Stimulated activated CD8-positive, alpha-beta memory T cell treated with anti-CD3 and anti-CD28 coated beads, Interleukin-12 subunit alpha, Interleukin-12 subunit beta, amount 100 ng/mL, for 24 hours (primary cell): ENCODE data around the gene NPDC1.
"Not testable (repeated sequence)": the region's sequence is repeated elsewhere in the genome, so short reads cannot be mapped to it uniquely, and the experiment has no call there.

Source experiments
- DNase-seq: peaks from one replicate; pipeline ENCODE4 v3.0.0-alpha.2; 2020; ENCODE audit errors: extremely low read depth

NPDC1 gene

DNA sequence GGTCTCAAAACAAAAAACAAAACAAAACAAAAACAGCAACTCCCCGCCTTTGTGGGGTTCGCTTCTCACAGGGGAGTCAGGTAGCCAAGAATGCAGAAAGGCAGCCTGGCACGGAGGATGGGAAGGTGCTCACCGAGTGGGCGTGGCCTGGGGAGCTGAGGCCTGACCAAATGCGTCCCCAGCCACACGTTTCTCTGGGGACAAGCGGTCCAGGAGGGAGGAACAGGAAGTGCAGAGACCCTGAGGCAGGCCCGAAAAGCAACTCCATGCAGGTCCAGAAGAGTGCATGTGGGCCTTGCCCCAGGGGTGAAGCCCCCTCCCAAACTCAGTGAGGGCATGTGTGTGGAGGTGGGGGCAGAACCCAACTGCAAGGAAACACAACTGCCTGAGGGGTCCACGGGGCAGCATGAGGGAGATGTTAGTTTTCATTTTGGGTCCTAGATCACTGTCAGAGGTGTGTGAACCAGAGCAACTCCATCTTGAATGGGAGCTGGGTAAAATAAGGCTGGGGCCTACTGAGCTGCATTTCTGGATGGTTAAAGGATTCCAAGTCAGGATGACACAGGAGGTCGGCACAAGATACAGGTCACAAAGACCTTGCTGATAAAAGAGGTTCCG, 28.8 kb upstream of the NPDC1 start:
- DNase-seq = no peak

GRCh38 chr9:137073992-137074399, 28.0 kb upstream of the NPDC1 start:
- DNase-seq = no peak

DNA sequence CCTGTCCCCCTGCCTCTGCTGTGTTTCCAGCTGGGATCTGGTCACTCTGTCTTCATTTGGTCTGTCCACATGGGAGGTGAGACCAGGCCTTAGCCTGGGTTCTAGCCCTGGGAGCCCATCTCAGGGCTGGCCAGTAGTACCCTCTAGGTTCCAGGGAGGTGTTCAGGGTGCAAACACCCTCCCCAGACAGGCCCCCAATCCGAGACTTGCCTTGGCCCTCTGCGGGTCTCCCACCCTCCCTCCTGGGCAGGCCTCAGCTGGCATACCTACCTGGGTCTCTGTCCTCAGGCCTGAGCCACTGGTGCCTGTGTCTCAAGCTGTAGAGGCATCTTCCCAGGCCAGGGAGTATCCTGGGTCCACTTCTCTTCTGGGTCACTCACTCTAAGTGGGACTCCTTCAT, 25.3 kb upstream of the NPDC1 start:
- no peak for DNase-seq

DNA sequence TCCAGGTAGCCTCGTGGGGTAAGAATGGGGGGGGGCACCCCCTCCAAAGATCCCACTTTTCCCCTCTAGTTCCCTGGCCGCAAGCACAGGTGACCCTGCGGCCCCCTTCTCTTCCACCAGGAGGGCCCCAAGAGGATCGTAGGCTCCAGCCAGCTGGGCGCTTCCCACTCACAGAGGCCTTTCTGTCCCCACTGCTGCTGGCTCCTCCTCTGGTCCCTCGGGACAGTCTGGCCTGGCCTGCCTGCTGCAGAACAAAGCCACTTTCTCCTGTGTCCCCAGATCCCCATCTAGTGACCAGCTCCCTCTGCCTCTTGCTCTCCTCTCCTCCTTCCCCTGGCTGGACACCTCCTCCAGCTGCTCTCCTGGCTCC, 24.9 kb upstream of the NPDC1 start:
- DNase-seq = no peak

DNA sequence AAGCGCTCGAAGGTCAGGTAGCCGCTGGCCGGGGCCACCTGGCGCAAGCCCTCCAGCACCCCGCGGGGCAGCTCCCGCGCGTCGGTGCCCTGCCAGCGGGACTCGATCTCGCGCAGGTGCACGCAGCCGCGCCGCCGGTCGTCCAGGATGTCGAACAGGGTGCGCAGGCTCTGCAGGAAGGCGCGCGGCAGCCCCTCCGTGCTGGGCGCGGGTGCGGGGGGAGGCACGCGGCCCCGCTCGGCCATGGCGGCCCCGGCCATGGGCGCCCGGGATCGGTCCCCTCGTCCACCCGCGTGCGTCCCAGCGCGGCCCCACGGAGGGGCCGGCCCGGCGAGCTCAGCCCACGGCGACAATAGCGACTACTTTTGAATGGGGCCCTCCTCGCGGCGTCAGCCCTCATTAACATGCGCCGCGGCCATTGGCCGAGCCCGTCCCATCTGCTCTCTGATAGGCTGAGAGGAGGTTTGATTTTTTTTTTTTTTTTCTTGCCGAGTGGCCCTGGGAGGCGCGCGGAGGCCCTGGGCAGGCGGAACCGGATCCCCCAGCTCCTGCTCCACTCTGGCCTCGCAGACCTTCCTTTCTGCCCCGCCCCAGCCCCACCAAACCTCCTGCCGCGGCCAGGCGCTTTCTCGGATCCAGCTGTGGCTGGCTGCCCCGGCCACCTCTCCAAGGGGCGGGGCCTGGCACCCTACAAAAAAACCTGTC, 24.4 kb upstream of the NPDC1 start, which contains the start of gene SAPCD2:
TSS of gene SAPCD2 (minus strand) at position 357 of the 705 bp plus-strand sequence. CDS start at position 260, 97 bp downstream.
- no peak for DNase-seq

DNA sequence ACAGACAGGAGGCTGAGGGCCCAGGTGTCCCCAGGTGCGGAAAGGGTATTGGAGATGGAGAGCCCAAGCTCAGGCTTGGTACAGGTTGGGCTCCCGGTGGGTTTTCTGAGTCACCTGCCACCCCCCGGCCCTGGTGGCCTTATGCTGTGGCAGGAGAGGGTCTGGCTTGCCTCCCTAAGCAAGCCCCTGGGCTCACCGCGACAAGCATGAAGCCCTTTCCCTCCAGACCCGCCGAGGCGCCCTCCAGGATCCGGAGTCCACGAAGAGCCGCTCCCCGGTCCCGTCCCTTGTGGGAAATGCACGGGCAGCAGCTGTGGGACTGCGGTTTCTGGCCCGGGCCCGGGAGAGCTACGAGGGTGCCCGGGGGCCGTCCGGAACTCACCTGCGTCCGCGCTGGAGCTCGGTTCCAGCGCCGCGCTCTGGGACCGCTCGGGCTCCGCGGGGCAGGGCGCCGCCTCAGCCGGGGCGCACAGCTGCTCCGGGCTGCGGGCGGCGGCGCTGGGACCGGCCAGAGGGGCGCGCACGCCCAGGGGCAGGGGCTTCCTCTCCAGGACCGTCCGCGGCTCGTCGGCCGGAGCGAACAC, 23.6 kb upstream of the NPDC1 start:
- DNase-seq = no peak

- DNase-seq = no peak
Measured at GRCh38 chr9:137068539-137069507, 22.8 kb upstream of the NPDC1 start.

GRCh38 chr9:137067860-137068538, 22.0 kb upstream of the NPDC1 start:
- DNase-seq = peak; percentile 62

DNA sequence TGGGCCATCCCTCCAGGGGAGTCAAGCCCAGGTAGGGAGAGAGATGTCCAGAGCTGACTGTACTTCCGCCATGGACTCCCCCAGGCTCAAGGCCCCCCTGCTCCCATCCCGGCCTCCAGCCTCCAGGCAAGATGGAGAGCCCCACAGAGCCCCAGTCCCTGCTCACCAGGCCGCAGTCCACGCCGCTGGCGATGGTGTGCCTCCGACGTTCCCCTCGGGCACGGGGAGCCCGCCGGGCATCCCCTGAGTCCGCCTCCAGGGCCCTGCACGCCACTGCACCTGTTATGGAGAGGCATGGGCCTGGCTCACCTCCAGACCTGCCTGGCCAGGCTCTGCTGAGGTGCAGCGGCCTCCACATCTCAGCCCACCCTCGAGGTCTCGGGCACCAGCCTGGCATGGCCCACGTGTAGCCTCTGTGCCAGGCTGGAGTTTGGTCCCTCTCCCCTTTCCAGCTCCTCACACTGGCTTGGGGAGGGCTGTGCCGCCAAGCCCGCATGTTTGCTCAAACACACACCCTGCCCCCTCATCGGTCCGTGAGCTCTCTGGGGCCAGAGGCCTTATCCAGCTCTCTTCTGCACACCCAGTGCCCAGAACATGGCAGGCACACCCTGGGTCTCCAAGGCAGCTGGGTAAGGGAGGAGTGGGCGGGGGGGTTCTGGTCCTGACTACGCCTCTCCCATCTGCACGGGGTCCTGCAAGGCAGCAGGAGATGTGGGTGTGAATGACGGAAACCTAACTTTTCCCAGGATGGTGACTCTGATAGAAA, 20.3 kb upstream of the NPDC1 start:
- DNase-seq = no peak

- no peak for DNase-seq
Measured at GRCh38 chr9:137065336-137065967, 19.5 kb upstream of the NPDC1 start.

DNA sequence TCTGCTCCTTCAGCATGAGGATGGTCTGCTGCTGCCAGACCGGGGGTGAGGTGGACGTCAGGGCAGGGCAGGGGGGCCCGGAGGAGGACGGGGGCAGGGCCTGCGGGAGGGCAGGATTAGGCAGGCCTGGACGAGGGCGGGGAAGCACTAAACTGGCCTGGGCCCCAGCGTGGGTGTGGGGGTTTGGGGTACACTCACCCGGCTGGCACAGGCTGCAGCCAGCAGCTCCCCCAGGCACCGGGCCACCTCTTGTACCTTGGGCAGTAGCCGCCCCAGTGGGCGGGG, 18.8 kb upstream of the NPDC1 start:
- DNase-seq = no peak

GRCh38 chr9:137064027-137064879, 18.3 kb upstream of the NPDC1 start:
- DNase-seq = no peak

- no peak for DNase-seq
Measured at GRCh38 chr9:137063311-137064026, 17.5 kb upstream of the NPDC1 start.

DNA sequence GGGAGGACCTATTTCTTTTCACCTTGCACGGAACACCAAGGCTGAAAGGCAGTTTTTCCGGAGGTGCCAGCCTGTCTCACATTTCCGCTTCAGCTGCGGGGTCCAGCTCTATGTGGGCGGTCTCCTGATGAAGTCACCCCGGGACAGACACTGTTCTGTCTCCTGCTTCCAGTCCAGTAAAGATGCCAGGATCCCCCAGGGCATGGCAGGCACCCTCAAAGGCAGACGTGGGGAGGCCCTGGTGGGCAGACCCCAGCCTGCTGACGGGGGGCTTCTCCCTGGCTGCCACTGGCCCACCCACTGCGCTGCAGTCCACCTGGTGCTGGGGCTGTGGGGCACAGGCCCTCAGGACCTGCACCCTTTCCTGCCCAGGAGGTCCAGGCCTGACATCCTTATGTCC, 16.8 kb upstream of the NPDC1 start:
- not testable (repeated sequence) for DNase-seq

DNA sequence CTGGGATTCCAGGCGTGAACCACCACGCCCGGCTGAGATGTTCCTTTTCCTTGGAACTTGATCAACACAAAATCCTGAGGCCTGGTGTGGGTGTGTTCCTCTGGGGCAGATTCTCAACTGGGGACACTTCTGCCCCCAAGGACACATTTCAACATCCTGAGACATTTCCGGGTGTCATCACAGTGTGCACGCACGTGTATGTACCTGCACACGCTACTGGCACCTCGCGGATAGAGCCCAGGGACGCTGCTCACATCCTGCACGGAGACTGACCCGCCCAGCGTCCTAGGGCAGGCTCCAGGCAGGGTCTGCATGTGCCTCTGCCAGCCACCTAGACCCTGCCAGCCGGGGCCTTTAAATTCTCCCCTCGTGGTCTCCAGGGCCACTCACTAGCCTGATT, 16.4 kb upstream of the NPDC1 start:
- DNase-seq = no peak

DNA sequence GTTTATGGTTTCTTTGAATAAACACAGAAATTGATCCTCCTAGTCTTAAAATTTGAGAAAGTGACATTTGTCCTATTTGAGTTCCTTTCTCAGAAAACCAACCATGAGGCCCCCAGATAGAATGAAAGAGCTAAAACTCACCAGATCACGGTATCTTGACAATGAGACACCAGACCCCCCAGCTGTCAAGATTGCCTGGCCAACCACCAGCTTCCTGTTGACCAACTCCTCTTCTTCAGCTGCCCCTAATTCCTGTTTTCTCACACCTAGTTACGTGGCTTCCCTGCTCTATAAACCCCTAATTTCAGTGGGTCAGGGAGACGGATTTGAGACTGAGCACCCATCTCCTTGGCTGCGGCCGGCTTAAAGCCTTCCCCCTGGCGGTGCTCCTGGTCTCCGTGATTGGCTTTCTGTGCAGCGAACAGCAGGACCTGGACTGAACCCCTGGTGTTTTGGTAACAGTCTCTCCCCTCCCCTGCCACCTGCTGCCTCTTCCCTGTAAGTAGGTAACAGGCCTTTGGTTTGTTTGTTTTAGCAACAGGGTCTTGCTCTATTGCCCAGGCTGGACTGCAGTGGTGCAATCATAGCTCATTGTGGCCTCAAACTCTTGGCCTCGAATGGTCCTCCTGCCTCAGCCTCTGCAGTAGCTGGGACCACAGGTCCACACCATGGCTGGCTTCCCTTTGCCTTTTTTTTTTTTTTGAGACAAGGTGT, 12.7 kb upstream of the NPDC1 start:
- DNase-seq = no peak

DNA sequence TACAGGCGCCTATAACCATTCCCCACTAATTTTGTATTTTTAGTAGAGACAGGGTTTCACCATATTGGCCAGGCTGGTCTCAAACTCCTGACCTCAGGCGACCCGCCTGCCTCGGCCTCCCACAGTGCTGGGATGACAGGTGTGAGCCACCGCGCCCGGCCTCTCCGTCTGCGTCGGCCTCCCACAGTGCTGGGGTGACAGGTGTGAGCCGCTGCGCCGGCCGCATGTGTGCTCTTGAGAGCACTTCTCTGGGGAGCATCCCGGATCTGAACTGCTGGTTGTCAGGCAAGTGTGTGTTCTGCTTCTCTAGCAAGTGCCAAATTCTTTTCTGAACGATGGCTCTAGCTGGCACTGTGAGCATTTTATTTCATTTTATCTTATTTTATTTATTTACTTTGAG, 11.6 kb upstream of the NPDC1 start:
- DNase-seq = no peak

DNA sequence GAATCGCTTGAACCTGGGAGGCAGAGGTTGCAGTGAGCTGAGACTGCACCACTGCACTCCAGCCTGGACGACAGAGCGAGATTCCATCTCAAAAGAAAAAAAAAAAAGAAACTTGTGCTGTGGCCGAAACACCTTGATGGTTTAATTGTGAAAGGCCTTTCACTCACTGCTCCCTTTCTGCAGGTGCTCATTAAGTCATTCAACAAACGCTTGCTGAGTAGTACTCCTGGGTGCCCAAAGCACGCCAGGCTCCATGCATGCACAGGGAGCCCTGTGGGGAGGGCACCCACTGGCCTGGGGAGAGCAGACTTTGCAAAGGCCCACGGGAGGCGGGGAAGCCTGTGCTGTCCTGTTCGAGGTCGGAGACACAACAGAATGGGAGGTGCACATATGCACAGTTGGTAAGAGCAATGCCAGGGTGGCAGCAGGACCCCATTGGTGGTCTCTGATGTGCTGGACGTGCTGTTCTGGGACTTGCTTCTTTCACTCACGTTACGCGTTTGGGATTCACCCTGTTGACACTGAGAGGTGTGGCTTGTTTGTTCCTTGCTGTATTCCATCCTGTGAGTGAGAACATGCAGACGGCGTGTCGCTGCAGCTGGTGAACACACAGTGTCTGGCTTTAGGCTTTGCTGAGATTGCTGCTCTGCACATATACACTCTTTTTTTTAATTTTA, 10.9 kb upstream of the NPDC1 start:
- no peak for DNase-seq
